Keratinocyte (primary cell): ENCODE data around the gene CCDC85B.

ENCODE experiments used
- EZH2 ChIP-seq: IDR thresholded peaks from one replicate; pipeline ENCODE4 v1.6.1; 2012; ENCODE audit warnings: inconsistent platforms, mild to moderate bottlenecking, low read length, moderate library complexity
- TF ChIP-seq, protein P1 (sequence below), 3 experiments: IDR thresholded peaks in 1 of 3; conservative IDR thresholded peaks in 1 of 3; optimal IDR thresholded peaks in 1 of 3; 2 replicates in 2 of 3; 3 replicates in 1 of 3; pipeline versions ENCODE3 to v1.5.1; 2011; ENCODE audit warnings: low read length in 3 of 3, mild to moderate bottlenecking in 3 of 3, moderate library complexity in 2 of 3, control low read depth in 1 of 3, inconsistent platforms in 1 of 3; ENCODE audit not compliant: insufficient read depth in 2 of 3; ENCODE audit errors: extremely low read depth in 1 of 3

DNA sequence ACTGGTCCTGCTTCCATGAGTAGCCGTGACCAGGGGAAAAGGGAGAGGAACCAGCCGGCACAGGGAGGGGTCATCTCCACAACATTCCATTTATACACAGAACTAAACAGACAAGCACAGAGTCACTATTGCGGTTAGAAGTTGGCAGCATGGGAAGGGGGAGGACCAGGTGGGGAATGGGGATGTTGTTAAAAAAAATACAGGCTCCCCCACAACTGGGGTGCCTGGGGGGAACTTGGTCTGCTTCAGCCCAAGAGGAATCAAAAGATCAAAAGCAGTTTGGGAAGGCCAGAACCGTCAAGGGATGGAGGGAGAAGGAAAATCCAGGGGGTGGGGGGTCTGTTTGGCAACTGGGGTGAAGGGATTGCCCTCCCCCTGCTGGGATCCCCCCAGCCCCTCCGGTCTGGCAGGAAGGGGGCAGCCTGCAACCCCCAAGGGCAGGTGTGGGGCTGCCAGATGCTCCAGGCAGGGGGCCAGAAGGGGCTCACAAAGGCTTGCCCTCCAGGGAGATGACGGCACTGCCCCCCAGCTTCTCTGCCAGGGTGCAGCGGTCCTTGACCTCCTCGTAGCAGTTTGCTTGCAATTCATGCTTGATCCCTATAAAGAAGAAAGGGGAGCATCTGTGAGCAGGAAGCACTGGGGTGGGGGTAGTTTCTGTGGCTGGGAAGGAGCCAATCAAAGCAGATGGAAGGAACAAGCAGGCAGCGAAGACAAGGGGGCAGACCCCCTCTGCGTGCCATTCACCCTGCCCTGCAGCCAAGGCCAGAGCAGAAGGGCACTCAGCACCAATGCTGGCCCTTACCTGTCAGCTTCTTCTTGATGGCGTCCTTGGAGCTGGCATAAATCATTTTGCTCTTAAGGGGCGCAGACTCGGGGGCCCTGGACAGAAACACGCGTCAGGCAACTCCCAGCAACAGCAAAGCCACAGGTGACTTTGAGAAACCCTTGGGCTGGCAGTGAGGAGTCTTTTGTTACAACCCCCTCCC is 35.3 kb upstream of the CCDC85B start:
- TF ChIP-seq, protein P1, sequence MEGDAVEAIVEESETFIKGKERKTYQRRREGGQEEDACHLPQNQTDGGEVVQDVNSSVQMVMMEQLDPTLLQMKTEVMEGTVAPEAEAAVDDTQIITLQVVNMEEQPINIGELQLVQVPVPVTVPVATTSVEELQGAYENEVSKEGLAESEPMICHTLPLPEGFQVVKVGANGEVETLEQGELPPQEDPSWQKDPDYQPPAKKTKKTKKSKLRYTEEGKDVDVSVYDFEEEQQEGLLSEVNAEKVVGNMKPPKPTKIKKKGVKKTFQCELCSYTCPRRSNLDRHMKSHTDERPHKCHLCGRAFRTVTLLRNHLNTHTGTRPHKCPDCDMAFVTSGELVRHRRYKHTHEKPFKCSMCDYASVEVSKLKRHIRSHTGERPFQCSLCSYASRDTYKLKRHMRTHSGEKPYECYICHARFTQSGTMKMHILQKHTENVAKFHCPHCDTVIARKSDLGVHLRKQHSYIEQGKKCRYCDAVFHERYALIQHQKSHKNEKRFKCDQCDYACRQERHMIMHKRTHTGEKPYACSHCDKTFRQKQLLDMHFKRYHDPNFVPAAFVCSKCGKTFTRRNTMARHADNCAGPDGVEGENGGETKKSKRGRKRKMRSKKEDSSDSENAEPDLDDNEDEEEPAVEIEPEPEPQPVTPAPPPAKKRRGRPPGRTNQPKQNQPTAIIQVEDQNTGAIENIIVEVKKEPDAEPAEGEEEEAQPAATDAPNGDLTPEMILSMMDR (optimal IDR thresholded peaks at IDR 0.05 in 1 of 3, IDR thresholded peaks at IDR 0.05 in 1 of 3, conservative IDR thresholded peaks at IDR 0.05 in 1 of 3; ENCODE audit: extremely low read depth in 1 of 3, insufficient read depth in 2 of 3, low read length in 3 of 3) = no peak
- TF ChIP-seq EZH2 = no peak
